ENCODE measurements around the gene RNF14.

RNF14 gene

DNA sequence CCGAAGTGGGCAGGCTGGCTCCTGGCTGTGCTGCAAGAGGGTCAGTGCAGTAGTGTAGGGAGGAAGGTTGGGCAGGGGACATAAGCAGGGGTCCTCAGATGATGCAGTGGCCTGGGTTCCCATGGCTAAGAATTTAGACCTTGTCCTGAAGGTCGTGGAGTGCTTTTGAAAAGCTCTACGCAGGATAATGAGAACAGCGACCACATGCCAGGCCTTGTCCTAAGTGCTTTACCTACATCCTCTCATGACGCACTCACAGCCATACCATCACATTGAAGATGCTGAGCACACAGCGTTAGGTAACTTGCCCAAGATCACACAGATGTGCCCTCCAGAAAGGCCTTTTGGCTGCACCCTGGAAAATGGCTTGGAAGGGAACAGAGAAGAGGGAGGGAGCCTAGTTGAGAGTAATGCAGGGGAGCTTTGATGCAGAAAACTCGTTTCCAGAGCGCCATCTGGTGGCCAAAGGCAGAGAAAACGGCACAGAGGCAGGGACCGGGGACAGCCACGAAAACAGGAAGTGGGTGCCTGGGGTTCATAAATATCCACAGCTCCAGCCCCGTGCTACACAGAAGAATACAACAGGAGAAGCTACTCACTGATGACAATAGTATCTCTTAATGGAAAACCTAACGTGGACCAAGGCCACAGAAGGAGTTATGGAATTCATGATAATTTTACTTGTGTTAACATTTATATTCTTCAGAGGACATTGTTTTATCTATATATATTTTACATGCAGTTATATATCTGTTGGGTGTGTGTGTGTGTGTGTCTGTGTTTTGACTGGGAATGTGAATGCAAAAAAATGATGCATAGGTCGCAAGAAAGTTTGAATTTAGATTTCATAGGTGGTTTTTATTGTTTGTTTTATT lies 8.2 kb upstream of the RNF14 start:
- WGBS, 2 experiments: 31 to 35% methylated on average over 13 of the region's 14 CpGs
- H3K36me3 ChIP-seq (ENCODE audit: control insufficient read depth, insufficient read depth, low read length): no peaks in the 10 kb centered on the region
- H3K4me3 ChIP-seq (ENCODE audit: insufficient read depth, low read depth, low read length): no peak overlapping the region
- H3K9me3 ChIP-seq (ENCODE audit: control insufficient read depth, low read length): no peaks in the 10 kb centered on the region
- H3K27me3 ChIP-seq (ENCODE audit: control insufficient read depth, insufficient read depth, low read length, poor library complexity, severe bottlenecking): no peaks in the 10 kb centered on the region
- no peak overlapping the region for H3K27ac ChIP-seq (ENCODE audit: insufficient read depth, low read depth, low read length, poor library complexity, severe bottlenecking)
- peaks cover 8% of the 10 kb centered on the region for H3K4me1 ChIP-seq (ENCODE audit: control insufficient read depth, insufficient read depth, low read length)

- Histone ChIP-seq H3K27me3 (ENCODE audit: control insufficient read depth, insufficient read depth, low read length, poor library complexity, severe bottlenecking) (no peaks in the 10 kb centered on the region), H3K27ac (ENCODE audit: insufficient read depth, low read depth, low read length, poor library complexity, severe bottlenecking) (no peak overlapping the region), H3K36me3 (ENCODE audit: control insufficient read depth, insufficient read depth, low read length) (no peaks in the 10 kb centered on the region), H3K4me1 (ENCODE audit: control insufficient read depth, insufficient read depth, low read length) (peaks cover 8% of the 10 kb centered on the region), H3K4me3 (ENCODE audit: insufficient read depth, low read depth, low read length) (no peak overlapping the region), H3K9me3 (ENCODE audit: control insufficient read depth, low read length) (no peaks in the 10 kb centered on the region)
- WGBS, 2 experiments: 88% methylated on average over 3 of the region's 3 CpGs
These were observed 7.4 kb upstream of the RNF14 start for GRCh38 chr5:141961466-141961865.

DNA sequence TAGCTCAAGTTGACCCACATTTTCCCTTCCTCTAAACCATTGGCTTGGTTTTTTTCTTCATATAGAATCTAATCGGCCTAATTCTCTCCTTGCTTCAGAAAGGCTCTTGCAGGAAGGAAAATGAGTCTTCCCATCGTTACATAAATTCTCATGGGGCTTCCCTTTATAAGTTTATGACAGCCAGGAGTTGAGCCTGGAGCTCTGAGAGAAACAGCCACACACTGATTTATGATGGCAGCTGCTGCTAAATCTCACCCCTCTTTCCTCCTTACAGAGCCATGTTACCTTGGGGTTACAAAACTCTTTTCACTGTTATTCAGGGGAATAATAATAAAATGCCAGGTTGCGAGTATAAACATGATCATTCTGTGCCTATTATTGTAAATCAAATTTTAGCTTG lies 5.2 kb upstream of the RNF14 start:
- Histone ChIP-seq H3K27me3 (ENCODE audit: control insufficient read depth, insufficient read depth, low read length, poor library complexity, severe bottlenecking) (no peaks in the 10 kb centered on the region), H3K4me3 (ENCODE audit: insufficient read depth, low read depth, low read length) (no peak overlapping the region), H3K4me1 (ENCODE audit: control insufficient read depth, insufficient read depth, low read length) (peaks cover 8% of the 10 kb centered on the region), H3K36me3 (ENCODE audit: control insufficient read depth, insufficient read depth, low read length) (no peaks in the 10 kb centered on the region), H3K9me3 (ENCODE audit: control insufficient read depth, low read length) (no peaks in the 10 kb centered on the region), H3K27ac (ENCODE audit: insufficient read depth, low read depth, low read length, poor library complexity, severe bottlenecking) (no peak overlapping the region)
- WGBS, 2 experiments: 90 to 92% methylated on average over 3 of the region's 3 CpGs

GRCh38 chr5:141965071-141965470 lies 3.8 kb upstream of the RNF14 start:
- H3K4me3 ChIP-seq (ENCODE audit: insufficient read depth, low read depth, low read length): no peak overlapping the region
- H3K27ac ChIP-seq (ENCODE audit: insufficient read depth, low read depth, low read length, poor library complexity, severe bottlenecking): no peak overlapping the region
- WGBS, 2 experiments: 70 to 72% methylated on average over 7 of the region's 7 CpGs
- H3K9me3 ChIP-seq (ENCODE audit: control insufficient read depth, low read length): no peaks in the 10 kb centered on the region
- no peaks in the 10 kb centered on the region for H3K36me3 ChIP-seq (ENCODE audit: control insufficient read depth, insufficient read depth, low read length)
- H3K27me3 ChIP-seq (ENCODE audit: control insufficient read depth, insufficient read depth, low read length, poor library complexity, severe bottlenecking): no peaks in the 10 kb centered on the region
- peaks cover 7% of the 10 kb centered on the region for H3K4me1 ChIP-seq (ENCODE audit: control insufficient read depth, insufficient read depth, low read length)

DNA sequence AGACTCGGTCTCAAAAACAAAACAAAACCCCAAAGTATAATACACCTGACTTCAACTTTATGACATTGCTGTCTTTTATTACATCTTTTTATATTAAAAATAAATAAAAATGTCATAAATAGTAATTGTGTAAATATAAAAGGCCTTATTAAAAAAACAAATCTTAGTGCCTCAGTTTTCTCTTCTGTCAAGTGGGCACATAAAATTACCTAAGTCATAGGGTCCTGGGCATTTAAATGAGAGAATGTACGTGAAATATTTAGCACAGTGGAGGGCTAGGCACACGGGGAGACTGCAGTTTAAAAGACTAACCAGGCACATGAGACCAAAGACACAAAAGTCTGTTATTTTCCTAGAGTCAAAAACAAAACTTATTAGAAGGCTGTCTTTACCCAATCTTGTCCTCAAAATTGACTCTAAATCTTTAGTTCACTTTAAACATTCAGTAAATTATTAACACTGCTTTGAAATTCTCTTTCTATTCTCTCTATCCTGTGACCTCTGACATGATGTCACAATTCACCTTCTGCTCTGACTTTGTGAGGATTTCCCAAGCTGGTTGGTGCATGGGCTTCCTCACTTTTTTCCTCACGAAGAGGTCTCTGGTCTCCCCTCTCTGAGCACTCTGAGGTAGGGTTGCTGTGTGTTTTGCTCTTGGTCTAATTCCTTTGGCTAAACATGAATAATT lies 2.5 kb upstream of the RNF14 start:
- H3K36me3 ChIP-seq (ENCODE audit: control insufficient read depth, insufficient read depth, low read length): no peaks in the 10 kb centered on the region
- WGBS, 2 experiments: 88 to 91% methylated on average over 4 of the region's 4 CpGs
- H3K4me3 ChIP-seq (ENCODE audit: insufficient read depth, low read depth, low read length): no peak overlapping the region

GRCh38 chr5:141966963-141967333 lies 2.0 kb upstream of the RNF14 start:
- WGBS, 2 experiments: 100% methylated on average over 2 of the region's 2 CpGs

More for the DNA sequence above, 2.5 kb upstream of the RNF14 start:
- H3K27ac ChIP-seq (ENCODE audit: insufficient read depth, low read depth, low read length, poor library complexity, severe bottlenecking): no peak overlapping the region
- H3K27me3 ChIP-seq (ENCODE audit: control insufficient read depth, insufficient read depth, low read length, poor library complexity, severe bottlenecking): no peaks in the 10 kb centered on the region
- peaks cover 3% of the 10 kb centered on the region for H3K4me1 ChIP-seq (ENCODE audit: control insufficient read depth, insufficient read depth, low read length)
- no peaks in the 10 kb centered on the region for H3K9me3 ChIP-seq (ENCODE audit: control insufficient read depth, low read length)

GRCh38 chr5:141969783-141970771 lies 1.2 kb downstream of the RNF14 start:
- Histone ChIP-seq H3K9me3 (ENCODE audit: control insufficient read depth, low read length) (no peaks in the 10 kb centered on the region), H3K27me3 (ENCODE audit: control insufficient read depth, insufficient read depth, low read length, poor library complexity, severe bottlenecking) (no peaks in the 10 kb centered on the region), H3K36me3 (ENCODE audit: control insufficient read depth, insufficient read depth, low read length) (peaks cover 8% of the 10 kb centered on the region), H3K27ac (ENCODE audit: insufficient read depth, low read depth, low read length, poor library complexity, severe bottlenecking) (no peak overlapping the region), H3K4me1 (ENCODE audit: control insufficient read depth, insufficient read depth, low read length) (peaks cover 3% of the 10 kb centered on the region), H3K4me3 (ENCODE audit: insufficient read depth, low read depth, low read length) (peak overlapping the region; percentile 84)
- no CpG with 5 or more reads among the region's 2 CpGs for WGBS, 2 experiments

More at GRCh38 chr5:141966963-141967333, 2.0 kb upstream of the RNF14 start:
- H3K9me3 ChIP-seq (ENCODE audit: control insufficient read depth, low read length): no peaks in the 10 kb centered on the region
- no peak overlapping the region for H3K4me3 ChIP-seq (ENCODE audit: insufficient read depth, low read depth, low read length)
- no peaks in the 10 kb centered on the region for H3K27me3 ChIP-seq (ENCODE audit: control insufficient read depth, insufficient read depth, low read length, poor library complexity, severe bottlenecking)
- no peak overlapping the region for H3K27ac ChIP-seq (ENCODE audit: insufficient read depth, low read depth, low read length, poor library complexity, severe bottlenecking)
- H3K36me3 ChIP-seq (ENCODE audit: control insufficient read depth, insufficient read depth, low read length): no peaks in the 10 kb centered on the region
- peaks cover 3% of the 10 kb centered on the region for H3K4me1 ChIP-seq (ENCODE audit: control insufficient read depth, insufficient read depth, low read length)

DNA sequence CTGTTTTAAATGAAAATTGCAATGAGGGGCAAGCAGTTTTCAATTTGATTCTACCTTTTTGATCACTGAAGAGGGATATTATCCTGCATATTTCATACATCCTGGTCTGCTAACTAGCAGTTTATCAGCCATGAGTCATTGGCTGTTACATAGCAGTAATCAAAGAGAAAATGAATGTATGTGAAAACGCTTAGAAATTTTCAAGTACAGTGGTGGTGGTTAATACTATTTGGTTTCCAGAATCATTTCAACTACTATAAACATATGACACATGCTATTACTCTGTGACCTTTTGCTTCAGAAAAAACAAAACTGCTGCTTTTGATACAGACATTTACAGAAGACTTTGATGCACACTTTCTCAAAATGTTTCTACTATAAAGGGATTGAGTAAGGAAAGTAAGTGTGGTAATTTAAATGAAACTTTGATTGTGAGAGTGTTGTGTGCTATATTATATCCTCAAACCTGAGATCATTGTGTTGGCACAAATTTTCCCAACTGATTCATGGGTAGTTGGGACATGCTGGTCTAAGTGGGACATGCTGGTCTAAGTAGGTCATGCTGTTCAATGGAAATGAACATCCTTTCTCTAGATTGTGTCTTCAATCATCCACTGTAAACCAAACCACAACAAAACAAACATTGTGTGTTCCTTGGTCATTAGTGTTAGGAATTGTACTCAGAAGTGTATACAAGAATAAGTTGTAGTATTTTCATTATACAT lies 5.1 kb downstream of the RNF14 start:
- H3K27ac ChIP-seq (ENCODE audit: insufficient read depth, low read depth, low read length, poor library complexity, severe bottlenecking): no peak overlapping the region
- H3K36me3 ChIP-seq (ENCODE audit: control insufficient read depth, insufficient read depth, low read length): peaks cover 14% of the 10 kb centered on the region
- H3K27me3 ChIP-seq (ENCODE audit: control insufficient read depth, insufficient read depth, low read length, poor library complexity, severe bottlenecking): no peaks in the 10 kb centered on the region
- peaks cover 3% of the 10 kb centered on the region for H3K4me1 ChIP-seq (ENCODE audit: control insufficient read depth, insufficient read depth, low read length)
- H3K4me3 ChIP-seq (ENCODE audit: insufficient read depth, low read depth, low read length): no peak overlapping the region
- no CpG with 5 or more reads among the region's 1 CpG for WGBS, 2 experiments
- no peaks in the 10 kb centered on the region for H3K9me3 ChIP-seq (ENCODE audit: control insufficient read depth, low read length)

DNA sequence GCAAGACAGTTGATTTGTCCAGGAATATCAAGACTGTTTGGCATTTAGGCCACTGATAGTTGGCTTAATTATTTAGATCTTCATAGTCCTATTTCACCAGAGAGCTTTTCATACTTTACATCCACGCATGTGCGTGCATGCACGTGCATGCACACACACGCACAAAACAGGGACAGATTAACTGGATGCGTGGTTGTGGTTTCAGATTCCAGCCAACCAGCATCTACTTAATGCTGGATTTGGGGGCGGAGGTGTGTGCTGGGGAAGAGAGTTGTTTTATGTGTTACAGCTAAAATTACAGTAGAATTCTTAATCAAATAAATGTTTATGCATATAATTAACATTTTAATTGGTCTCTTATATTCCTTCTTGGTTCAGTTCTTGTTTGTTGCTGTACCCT lies 7.3 kb downstream of the RNF14 start:
- peaks cover 23% of the 10 kb centered on the region for H3K36me3 ChIP-seq (ENCODE audit: control insufficient read depth, insufficient read depth, low read length)
- H3K4me1 ChIP-seq (ENCODE audit: control insufficient read depth, insufficient read depth, low read length): no peaks in the 10 kb centered on the region
- 89 to 99% methylated on average over 6 of the region's 6 CpGs for whole genome bisulfite sequencing, 2 experiments
- no peaks in the 10 kb centered on the region for H3K9me3 ChIP-seq (ENCODE audit: control insufficient read depth, low read length)
- H3K27ac ChIP-seq (ENCODE audit: insufficient read depth, low read depth, low read length, poor library complexity, severe bottlenecking): no peak overlapping the region
- no peaks in the 10 kb centered on the region for H3K27me3 ChIP-seq (ENCODE audit: control insufficient read depth, insufficient read depth, low read length, poor library complexity, severe bottlenecking)
- H3K4me3 ChIP-seq (ENCODE audit: insufficient read depth, low read depth, low read length): no peak overlapping the region

Measured in ectodermal cell (in vitro differentiated cells).